Inferior parietal cortex (tissue), 1 donor: Measurements from ENCODE around the gene MYMK.

Source experiments
- DNase-seq: peaks from one replicate; pipeline ENCODE4 v3.0.0-alpha.2; 2016; ENCODE audit errors: extremely low spot score

MYMK gene

GRCh38 chr9:133485531-133486260 lies 39.1 kb downstream of the MYMK start:
- no peak for DNase-seq

- DNase-seq = no peak
These were observed 39.9 kb downstream of the MYMK start for GRCh38 chr9:133484671-133485437.

- DNase-seq = no peak
These were observed 41.1 kb downstream of the MYMK start for GRCh38 chr9:133483611-133484010.

- DNase-seq = peak; percentile 80
These were observed 45.7 kb downstream of the MYMK start, which contains the start of gene SLC2A6 for GRCh38 chr9:133478851-133479711. SLC2A6 (minus strand) TSS chr9:133479099; CDS start chr9:133479059, 40 bp downstream.

GRCh38 chr9:133477992-133478850 lies 46.5 kb downstream of the MYMK start:
- no peak for DNase-seq

- no peak for DNase-seq
These were observed 47.3 kb downstream of the MYMK start for GRCh38 chr9:133477461-133477860.

GRCh38 chr9:133476941-133477340 lies 47.8 kb downstream of the MYMK start:
- DNase-seq = no peak

- no peak for DNase-seq
These were observed 48.5 kb downstream of the MYMK start for GRCh38 chr9:133476036-133476931.

GRCh38 chr9:133475292-133476012 lies 49.3 kb downstream of the MYMK start:
- DNase-seq = no peak

GRCh38 chr9:133474853-133475252 lies 49.9 kb downstream of the MYMK start:
- no peak for DNase-seq

- DNase-seq = no peak
These were observed 50.5 kb downstream of the MYMK start for GRCh38 chr9:133474215-133474614.

GRCh38 chr9:133473743-133474142 lies 51.0 kb downstream of the MYMK start:
- DNase-seq = no peak

- no peak for DNase-seq
These were observed 51.9 kb downstream of the MYMK start for GRCh38 chr9:133472753-133473378.

GRCh38 chr9:133472277-133472645 lies 52.5 kb downstream of the MYMK start:
- no peak for DNase-seq

GRCh38 chr9:133471551-133472276 lies 53.0 kb downstream of the MYMK start:
- no peak for DNase-seq

- no peak for DNase-seq
These were observed 53.8 kb downstream of the MYMK start for GRCh38 chr9:133470988-133471387.

- DNase-seq = no peak
These were observed 54.3 kb downstream of the MYMK start for GRCh38 chr9:133470427-133470924.

GRCh38 chr9:133468777-133469421 lies 55.9 kb downstream of the MYMK start:
- no peak for DNase-seq
